Activated CD4-positive, alpha-beta T cell treated with anti-CD3 and anti-CD28 coated beads for 1 hour (primary cell): ENCODE results near the gene LRWD1.
"Not testable (repeated sequence)": the region's sequence is repeated elsewhere in the genome, so short reads cannot be mapped to it uniquely, and the experiment has no call there.

Experiments used
- DNase-seq: peaks from one replicate; pipeline ENCODE4 v3.0.0-alpha.2; 2020

The LRWD1 gene

GRCh38 chr7:102444961-102445673, 19.7 kb upstream of the LRWD1 start:
- no peak for DNase-seq

- no peak for DNase-seq
Measured at GRCh38 chr7:102445674-102446071, 19.1 kb upstream of the LRWD1 start.

GRCh38 chr7:102446387-102447156, 18.2 kb upstream of the LRWD1 start:
- DNase-seq, result no peak

- DNase-seq, result no peak
Measured at GRCh38 chr7:102447311-102447710, 17.5 kb upstream of the LRWD1 start.

GRCh38 chr7:102449136-102449535, 15.6 kb upstream of the LRWD1 start:
- no peak for DNase-seq

GRCh38 chr7:102450242-102450641, 14.5 kb upstream of the LRWD1 start:
- DNase-seq, result peak; percentile 48

GRCh38 chr7:102451371-102452054, 13.3 kb upstream of the LRWD1 start:
- no peak for DNase-seq

- DNase-seq, result no peak
Measured at GRCh38 chr7:102452451-102452850, 12.3 kb upstream of the LRWD1 start.

GRCh38 chr7:102453319-102453718, 11.5 kb upstream of the LRWD1 start:
- no peak for DNase-seq

GRCh38 chr7:102454468-102454867, 10.3 kb upstream of the LRWD1 start:
- no peak for DNase-seq

- DNase-seq, result not testable (repeated sequence)
Measured at GRCh38 chr7:102454932-102455331, 9.9 kb upstream of the LRWD1 start.

- no peak for DNase-seq
Measured at GRCh38 chr7:102455596-102455995, 9.2 kb upstream of the LRWD1 start.

- DNase-seq, result no peak
Measured at GRCh38 chr7:102456327-102456726, 8.5 kb upstream of the LRWD1 start.

- no peak for DNase-seq
Measured at GRCh38 chr7:102457352-102457924, 7.3 kb upstream of the LRWD1 start.

GRCh38 chr7:102459221-102459844, 5.5 kb upstream of the LRWD1 start:
- no peak for DNase-seq

- DNase-seq, result no peak
Measured at GRCh38 chr7:102460467-102460866, 4.3 kb upstream of the LRWD1 start.

GRCh38 chr7:102463841-102464576, 775 bp upstream of the LRWD1 start:
- no peak for DNase-seq

- no peak for DNase-seq
Measured at GRCh38 chr7:102466097-102466496, 1.3 kb downstream of the LRWD1 start.

- no peak for DNase-seq
Measured at GRCh38 chr7:102467581-102468477, 3.0 kb downstream of the LRWD1 start.

GRCh38 chr7:102468478-102469350, 3.9 kb downstream of the LRWD1 start:
- DNase-seq, result no peak
